ENCODE data around the gene LGALS3BP. TPM values are rescaled to one million over a fixed set of nuclear protein-coding genes. Genes with fewer than 3 reads are reported as not detected.

Gene LGALS3BP
- total and polyA plus RNA-seq, 2 experiments from 2014 or later, result 185 to 213 TPM

DNA sequence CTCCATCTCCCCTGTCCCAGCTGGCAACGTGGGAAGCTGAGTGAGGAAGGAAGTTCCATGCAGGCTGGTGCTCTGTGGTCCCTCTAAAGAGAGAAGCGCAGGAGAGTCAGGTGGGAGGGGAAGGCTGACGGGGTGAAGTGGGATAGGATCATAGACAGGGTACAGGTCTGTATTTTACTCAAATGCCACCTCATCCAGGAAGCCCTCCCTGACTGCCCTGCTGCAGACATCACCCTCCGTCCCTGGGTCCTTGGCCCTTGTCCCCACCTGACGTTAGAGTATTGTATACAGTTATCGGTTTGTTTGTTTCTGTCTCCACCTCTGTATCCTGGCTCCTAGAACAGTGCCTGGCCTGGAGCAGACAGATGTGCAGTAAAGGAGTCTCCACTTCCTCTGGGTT, 18.2 kb upstream of the LGALS3BP start:
- no peaks in the 10 kb centered on the region for H3K27me3 ChIP-seq
- TF ChIP-seq, protein P1, sequence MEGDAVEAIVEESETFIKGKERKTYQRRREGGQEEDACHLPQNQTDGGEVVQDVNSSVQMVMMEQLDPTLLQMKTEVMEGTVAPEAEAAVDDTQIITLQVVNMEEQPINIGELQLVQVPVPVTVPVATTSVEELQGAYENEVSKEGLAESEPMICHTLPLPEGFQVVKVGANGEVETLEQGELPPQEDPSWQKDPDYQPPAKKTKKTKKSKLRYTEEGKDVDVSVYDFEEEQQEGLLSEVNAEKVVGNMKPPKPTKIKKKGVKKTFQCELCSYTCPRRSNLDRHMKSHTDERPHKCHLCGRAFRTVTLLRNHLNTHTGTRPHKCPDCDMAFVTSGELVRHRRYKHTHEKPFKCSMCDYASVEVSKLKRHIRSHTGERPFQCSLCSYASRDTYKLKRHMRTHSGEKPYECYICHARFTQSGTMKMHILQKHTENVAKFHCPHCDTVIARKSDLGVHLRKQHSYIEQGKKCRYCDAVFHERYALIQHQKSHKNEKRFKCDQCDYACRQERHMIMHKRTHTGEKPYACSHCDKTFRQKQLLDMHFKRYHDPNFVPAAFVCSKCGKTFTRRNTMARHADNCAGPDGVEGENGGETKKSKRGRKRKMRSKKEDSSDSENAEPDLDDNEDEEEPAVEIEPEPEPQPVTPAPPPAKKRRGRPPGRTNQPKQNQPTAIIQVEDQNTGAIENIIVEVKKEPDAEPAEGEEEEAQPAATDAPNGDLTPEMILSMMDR (IDR thresholded peaks at IDR 0.05; ENCODE audit: low read depth, low read length), result no peak
- H3K27ac ChIP-seq, result no peak overlapping the region
- H3K36me3 ChIP-seq, result peaks cover 14% of the 10 kb centered on the region
- H3K4me3 ChIP-seq, result no peak overlapping the region
- DNase-seq (ENCODE audit: low read depth in 1 of 2, low spot score in 1 of 2), result no peak
- H3K9me3 ChIP-seq (ENCODE audit: low read depth), result no peaks in the 10 kb centered on the region
- no peaks in the 10 kb centered on the region for H3K4me1 ChIP-seq (ENCODE audit: low read depth)

DNA sequence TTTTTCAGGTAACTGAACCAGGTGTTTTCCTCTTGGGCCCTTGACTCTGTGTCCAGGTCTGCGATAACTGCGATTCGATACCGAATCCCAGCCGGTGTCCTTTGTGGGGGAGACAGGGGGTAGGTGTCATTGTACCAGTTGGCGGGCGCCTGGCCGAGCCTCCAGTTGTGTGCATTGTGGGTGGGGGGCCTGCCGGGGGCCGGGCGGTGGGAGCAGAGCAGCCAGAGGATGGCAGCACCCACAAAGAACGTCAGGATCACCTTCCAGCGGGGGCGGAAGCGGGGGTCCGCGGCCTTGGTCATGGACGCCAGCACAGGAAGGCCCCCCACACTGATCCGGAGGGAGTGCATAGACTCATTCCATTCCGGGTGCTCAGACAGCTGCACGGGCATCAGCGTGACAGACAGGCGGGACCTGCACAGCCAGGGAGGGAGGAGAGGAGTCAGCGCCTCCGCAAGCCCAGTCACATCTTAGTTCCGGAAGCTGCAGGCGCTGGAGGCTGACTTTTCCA, 17.6 kb upstream of the LGALS3BP start:
- DNase-seq (ENCODE audit: low read depth in 1 of 2, low spot score in 1 of 2), result no peak
- Histone ChIP-seq H3K4me3 (no peak overlapping the region), H3K27ac (no peak overlapping the region), H3K4me1 (ENCODE audit: low read depth) (no peaks in the 10 kb centered on the region), H3K27me3 (no peaks in the 10 kb centered on the region), H3K36me3 (peaks cover 14% of the 10 kb centered on the region), H3K9me3 (ENCODE audit: low read depth) (no peaks in the 10 kb centered on the region)
- TF ChIP-seq, protein P1 (IDR thresholded peaks at IDR 0.05; ENCODE audit: low read depth, low read length), result no peak

DNA sequence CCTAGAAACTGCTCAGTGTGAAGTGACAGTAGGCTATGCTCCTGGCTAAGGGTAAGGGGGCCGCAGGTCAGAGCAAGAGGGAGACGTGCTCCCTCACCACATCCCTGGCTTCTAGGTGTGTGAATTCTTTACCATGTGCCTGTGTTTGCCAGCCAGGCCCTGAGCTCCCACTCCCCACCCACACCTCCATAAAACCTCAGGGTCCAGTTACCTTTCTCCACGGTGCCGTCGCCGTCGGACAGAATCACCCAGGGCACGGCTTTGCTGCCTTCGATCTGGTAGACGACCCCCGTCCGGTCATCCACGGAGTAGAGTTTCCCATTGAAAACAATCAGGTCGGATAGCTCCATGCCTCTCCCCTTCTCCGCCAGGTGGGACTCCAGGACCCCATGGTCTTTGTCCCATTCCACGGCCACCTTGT, 17.1 kb upstream of the LGALS3BP start:
- TF ChIP-seq, protein P1 (IDR thresholded peaks at IDR 0.05; ENCODE audit: low read depth, low read length), result no peak
- Histone ChIP-seq H3K9me3 (ENCODE audit: low read depth) (no peaks in the 10 kb centered on the region), H3K27ac (no peak overlapping the region), H3K4me1 (ENCODE audit: low read depth) (no peaks in the 10 kb centered on the region), H3K27me3 (no peaks in the 10 kb centered on the region), H3K4me3 (no peak overlapping the region), H3K36me3 (peaks cover 14% of the 10 kb centered on the region)
- DNase-seq (ENCODE audit: low read depth in 1 of 2, low spot score in 1 of 2), result no peak

DNA sequence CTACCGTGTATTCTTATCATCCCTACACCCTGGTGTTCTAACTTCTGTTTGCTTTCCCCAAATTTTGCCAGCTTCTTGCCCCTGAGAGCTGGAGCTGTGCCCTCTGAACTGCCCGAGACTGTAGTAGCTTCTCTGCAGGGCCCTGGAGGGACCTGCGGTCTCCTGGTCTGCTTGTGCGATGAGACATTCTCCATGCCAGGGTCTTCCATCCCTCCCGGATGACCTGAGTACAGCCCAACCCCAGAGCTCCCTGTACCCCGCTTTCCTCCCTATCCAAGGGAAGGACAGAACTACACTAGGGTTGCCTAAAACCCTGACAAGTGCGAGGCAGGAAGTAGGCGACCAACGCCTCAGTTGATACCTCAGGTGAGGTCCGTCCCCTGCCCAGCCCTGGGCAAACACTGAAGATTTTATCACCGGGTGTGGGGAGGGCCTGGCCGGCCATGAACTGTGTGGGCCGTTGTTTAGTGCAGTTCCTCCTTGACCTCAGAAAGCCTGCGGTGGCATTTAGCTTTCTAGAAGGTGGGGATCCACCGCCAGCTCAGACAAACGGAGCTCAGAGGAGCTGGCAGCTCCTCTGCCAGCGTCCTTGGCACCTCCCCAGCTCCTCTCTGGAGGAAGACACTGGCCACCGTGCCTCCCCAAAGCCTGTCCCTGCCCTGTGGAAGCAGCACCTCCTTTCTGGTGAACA, 16.2 kb upstream of the LGALS3BP start:
- TF ChIP-seq, protein P1 (IDR thresholded peaks at IDR 0.05; ENCODE audit: low read depth, low read length), result no peak
- H3K36me3 ChIP-seq, result peaks cover 16% of the 10 kb centered on the region
- no peaks in the 10 kb centered on the region for H3K9me3 ChIP-seq (ENCODE audit: low read depth)
- H3K27ac ChIP-seq, result no peak overlapping the region
- H3K27me3 ChIP-seq, result no peaks in the 10 kb centered on the region
- no peak for DNase-seq (ENCODE audit: low read depth in 1 of 2, low spot score in 1 of 2)
- no peak overlapping the region for H3K4me3 ChIP-seq
- no peaks in the 10 kb centered on the region for H3K4me1 ChIP-seq (ENCODE audit: low read depth)

DNA sequence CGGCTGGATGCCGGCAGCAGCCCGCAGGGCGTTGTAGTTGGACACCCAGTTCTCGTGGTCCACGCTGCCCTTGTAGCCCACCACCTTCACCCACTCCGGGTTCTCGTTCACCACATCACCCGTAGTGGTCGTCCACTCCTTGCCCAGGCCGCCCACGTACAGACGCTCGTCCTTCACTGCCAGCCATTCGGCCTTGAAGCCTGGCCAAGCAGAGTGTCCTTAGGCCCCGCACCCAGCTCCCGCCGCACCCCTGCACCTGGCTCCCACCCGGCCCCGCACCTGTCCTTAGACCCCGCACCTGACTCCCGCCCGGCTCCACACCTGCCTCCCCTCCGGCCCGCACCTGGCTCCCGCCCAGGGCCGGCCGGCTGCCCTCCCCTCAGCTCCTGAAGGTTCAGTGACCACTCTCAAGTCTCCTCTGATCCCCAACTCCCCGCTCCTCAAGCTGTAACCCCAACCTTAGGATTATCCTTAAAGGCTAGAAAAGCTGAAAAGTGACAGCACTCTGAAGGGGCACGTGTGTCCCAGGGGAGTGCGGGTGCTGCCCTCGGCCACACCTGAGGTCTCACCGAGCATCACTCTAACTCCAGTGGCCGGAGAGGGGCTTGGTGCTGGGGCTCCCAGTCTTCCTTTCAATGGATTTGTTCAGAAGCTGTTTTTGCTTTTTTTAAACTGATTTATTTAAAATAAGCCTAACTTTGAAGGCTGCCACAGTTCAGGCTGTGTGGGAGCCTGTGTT, 15.5 kb upstream of the LGALS3BP start:
- no peaks in the 10 kb centered on the region for H3K4me1 ChIP-seq (ENCODE audit: low read depth)
- no peaks in the 10 kb centered on the region for H3K27me3 ChIP-seq
- peaks cover 16% of the 10 kb centered on the region for H3K36me3 ChIP-seq
- DNase-seq (ENCODE audit: low read depth in 1 of 2, low spot score in 1 of 2), result no peak
- no peak overlapping the region for H3K4me3 ChIP-seq
- no peak overlapping the region for H3K27ac ChIP-seq
- TF ChIP-seq, protein P1 (IDR thresholded peaks at IDR 0.05; ENCODE audit: low read depth, low read length), result no peak
- no peaks in the 10 kb centered on the region for H3K9me3 ChIP-seq (ENCODE audit: low read depth)

Data from cardiac muscle cell (in vitro differentiated cells and primary cell).